Trophoblast cell (in vitro differentiated cells and primary cell): Measurements from ENCODE around the gene CCNB1. TPM values are rescaled to one million over a fixed set of nuclear protein-coding genes. Genes with fewer than 3 reads are reported as not detected.
A peak's percentile ranks its signal among the peaks of the same experiment; 100 is the strongest.

Experiments used
- DNase-seq, 2 donors: peaks; one replicate each; pipeline ENCODE4 v3.0.0-alpha.2; 2016
- H2AFZ ChIP-seq: 2 replicates; pipeline ENCODE4 v1.6.1; 2013; ENCODE audit warnings: low read length, moderate library complexity, mild to moderate bottlenecking; ENCODE audit not compliant: insufficient read depth, poor library complexity
- H2AK5ac ChIP-seq: 2 replicates; pipeline ENCODE4 v1.6.1; 2013; ENCODE audit warnings: mild to moderate bottlenecking, low read length
- H2BK120ac ChIP-seq: 2 replicates; pipeline ENCODE4 v1.6.1; 2013; ENCODE audit warnings: low read length, mild to moderate bottlenecking, moderate library complexity; ENCODE audit not compliant: insufficient read depth, poor library complexity
- H2BK12ac ChIP-seq: 2 replicates; pipeline ENCODE4 v1.6.1; 2013; ENCODE audit warnings: mild to moderate bottlenecking, low read length, moderate library complexity
- H2BK5ac ChIP-seq: 2 replicates; pipeline ENCODE4 v1.6.1; 2013; ENCODE audit warnings: low read length, low read depth, moderate library complexity, mild to moderate bottlenecking; ENCODE audit not compliant: poor library complexity
- H3K14ac ChIP-seq: 2 replicates; pipeline ENCODE4 v1.6.1; 2013; ENCODE audit warnings: mild to moderate bottlenecking, low read length
- H3K18ac ChIP-seq: 2 replicates; pipeline ENCODE4 v1.6.1; 2013; ENCODE audit warnings: mild to moderate bottlenecking, low read length
- H3K23ac ChIP-seq: 2 replicates; pipeline ENCODE4 v1.6.1; 2013; ENCODE audit warnings: low read length
- H3K27ac ChIP-seq: 2 replicates; pipeline ENCODE4 v1.5.1; 2013; ENCODE audit warnings: low read depth, mild to moderate bottlenecking, inconsistent platforms, low read length, moderate library complexity
- H3K27me3 ChIP-seq: 2 replicates; pipeline ENCODE4 v1.6.1; 2013; ENCODE audit warnings: inconsistent platforms, mild to moderate bottlenecking, low read length, moderate library complexity; ENCODE audit not compliant: insufficient read depth
- H3K36me3 ChIP-seq, 2 experiments: 1 replicate in 1 of 2; 2 replicates in 1 of 2; pipeline ENCODE4 v1.6.1; 2013; ENCODE audit warnings: low read length in 2 of 2, mild to moderate bottlenecking in 2 of 2, moderate library complexity in 1 of 2; ENCODE audit not compliant: insufficient read depth in 2 of 2, control insufficient read depth in 1 of 2
- H3K4ac ChIP-seq: 2 replicates; pipeline ENCODE4 v1.6.1; 2013; ENCODE audit warnings: low read depth, mild to moderate bottlenecking, low read length, moderate library complexity
- H3K4me1 ChIP-seq, 2 experiments: 1 replicate in 1 of 2; 2 replicates in 1 of 2; pipeline ENCODE4 v1.6.1; 2013; ENCODE audit warnings: low read length in 2 of 2, mild to moderate bottlenecking in 2 of 2, moderate library complexity in 1 of 2; ENCODE audit not compliant: insufficient read depth in 2 of 2, control insufficient read depth in 1 of 2
- H3K4me2 ChIP-seq: 2 replicates; pipeline ENCODE4 v1.6.1; 2013; ENCODE audit warnings: inconsistent platforms, mild to moderate bottlenecking, low read length, moderate library complexity
- H3K4me3 ChIP-seq: 2 replicates; pipeline ENCODE4 v1.5.1; 2013; ENCODE audit warnings: mild to moderate bottlenecking, low read depth, low read length, inconsistent platforms
- H3K79me1 ChIP-seq: one replicate; pipeline ENCODE4 v1.6.1; 2013; ENCODE audit warnings: low read length
- H3K79me2 ChIP-seq: 2 replicates; pipeline ENCODE4 v1.6.1; 2013; ENCODE audit warnings: low read length, mild to moderate bottlenecking; ENCODE audit not compliant: control insufficient read depth, insufficient read depth, poor library complexity
- H3K9ac ChIP-seq: 2 replicates; pipeline ENCODE4 v1.6.1; 2013; ENCODE audit warnings: mild to moderate bottlenecking, low read length
- H3K9me3 ChIP-seq: 2 replicates; pipeline ENCODE4 v1.6.1; 2013; ENCODE audit warnings: low read depth, mild to moderate bottlenecking, control low read depth, inconsistent platforms, low read length; ENCODE audit not compliant: insufficient read depth
- H4K12ac ChIP-seq: 2 replicates; pipeline ENCODE4 v1.6.1; 2013; ENCODE audit warnings: low read depth, mild to moderate bottlenecking, low read length, moderate library complexity
- H4K8ac ChIP-seq: 2 replicates; pipeline ENCODE4 v1.6.1; 2013; ENCODE audit warnings: low read depth, mild to moderate bottlenecking, low read length, moderate library complexity
- H4K91ac ChIP-seq: one replicate; pipeline ENCODE4 v1.6.1; 2013; ENCODE audit warnings: low read depth, mild to moderate bottlenecking, low read length, moderate library complexity
- WGBS: extraction: QIAGEN DNeasy Blood & Tissue Kit; methylation state at CpG from one replicate; pipeline ENCODE4 v1.1.7; 2013; ENCODE audit warnings: missing lambda C conversion rate; ENCODE audit not compliant: insufficient read length, insufficient coverage; ENCODE audit errors: extremely low coverage; 5-methylcytosine and 5-hydroxymethylcytosine counted together
- polyA plus RNA-seq: library from polyadenylated mRNA; stranded (reverse); fragments of 200-250 nt; gene quantifications from 2 replicates; pipeline ENCODE4 v1.2.3, GENCODE V29; 2013

The CCNB1 gene
- polyA plus RNA-seq, result 197 and 203 TPM in 2 replicates

DNA sequence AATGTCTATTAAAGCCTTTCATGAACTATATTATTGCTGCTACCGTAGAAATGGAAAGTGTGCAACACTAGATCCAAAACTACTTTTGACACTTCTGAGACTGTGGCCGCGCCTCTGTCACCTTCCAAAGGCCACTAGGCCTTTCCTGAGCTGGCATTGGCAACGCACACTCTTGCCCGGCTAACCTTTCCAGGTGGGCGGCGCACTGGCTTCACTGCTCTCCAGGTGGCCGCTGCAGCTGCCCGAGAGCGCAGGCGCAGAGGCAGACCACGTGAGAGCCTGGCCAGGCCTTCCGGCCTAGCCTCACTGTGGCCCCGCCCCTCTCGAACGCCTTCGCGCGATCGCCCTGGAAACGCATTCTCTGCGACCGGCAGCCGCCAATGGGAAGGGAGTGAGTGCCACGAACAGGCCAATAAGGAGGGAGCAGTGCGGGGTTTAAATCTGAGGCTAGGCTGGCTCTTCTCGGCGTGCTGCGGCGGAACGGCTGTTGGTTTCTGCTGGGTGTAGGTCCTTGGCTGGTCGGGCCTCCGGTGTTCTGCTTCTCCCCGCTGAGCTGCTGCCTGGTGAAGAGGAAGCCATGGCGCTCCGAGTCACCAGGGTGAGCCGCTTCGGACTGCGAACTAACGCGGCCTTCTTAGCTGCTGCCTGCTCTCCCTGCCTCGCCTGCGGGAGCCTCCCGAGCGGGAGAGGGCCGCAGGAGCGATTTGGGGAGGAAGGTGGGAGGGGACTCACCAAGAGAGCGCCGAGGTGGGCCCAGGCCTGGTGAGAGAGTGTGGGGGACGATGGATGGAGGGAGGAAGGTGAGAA is at the start of gene CCNB1:
TSS of gene CCNB1 (plus strand) at position 465 of the 807 bp plus-strand sequence. CDS start at position 578, 113 bp downstream.
- Histone ChIP-seq H2AFZ (peak within 1 kb of the TSS; percentile 88), H2AK5ac (peak within 1 kb of the TSS; percentile 77), H3K4me1 (peaks cover 5% of the 10 kb centered on the region in 2 experiments), H4K8ac (peak within 1 kb of the TSS; percentile 97), H2BK120ac (peak within 1 kb of the TSS; percentile 67), H3K79me2 (peaks cover 10% of the 10 kb centered on the region), H3K18ac (peak within 1 kb of the TSS; percentile 19), H3K9ac (peak within 1 kb of the TSS; percentile 11), H3K4ac (peak within 1 kb of the TSS; percentile 50), H3K27me3 (no peaks in the 10 kb centered on the region), H4K91ac (peak within 1 kb of the TSS; percentile 67), H2BK5ac (peak within 1 kb of the TSS; percentile 10), H2BK12ac (no peak within 1 kb of the TSS), H4K12ac (peak within 1 kb of the TSS; percentile 90), H3K36me3 (peaks cover 9 to 14% of the 10 kb centered on the region in 2 experiments), H3K14ac (peak within 1 kb of the TSS; percentile 77), H3K9me3 (no peaks in the 10 kb centered on the region), H3K4me3 (peak within 1 kb of the TSS; percentile 88), H3K79me1 (peaks cover 7% of the 10 kb centered on the region), H3K27ac (peak within 1 kb of the TSS; percentile 29), H3K23ac (no peak within 1 kb of the TSS), H3K4me2 (peak within 1 kb of the TSS; percentile 87)
- no CpG with 5 or more reads among the region's 50 CpGs for WGBS
- peak; percentile 99 to 100 for DNase-seq

DNA sequence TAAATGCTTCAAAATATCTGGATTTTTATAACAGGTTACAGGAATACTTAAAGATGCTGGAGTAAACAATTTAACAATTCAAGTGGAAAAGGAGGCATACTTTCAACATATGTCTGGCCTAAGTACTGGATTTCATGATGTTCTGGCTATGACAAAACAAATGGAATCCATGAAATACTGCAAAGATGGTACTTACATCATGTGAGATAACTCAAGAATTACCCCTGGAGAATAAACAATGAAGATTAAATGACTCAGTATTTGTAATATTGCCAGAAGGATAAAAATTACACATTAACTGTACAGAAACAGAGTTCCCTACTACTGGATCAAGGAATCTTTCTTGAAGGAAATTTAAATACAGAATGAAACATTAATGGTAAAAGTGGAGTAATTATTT is 37.5 kb upstream of the CCNB1 start:
- Histone ChIP-seq H3K9me3 (no peaks in the 10 kb centered on the region), H3K4ac (no peak overlapping the region), H2BK12ac (no peak overlapping the region), H2AFZ (no peak overlapping the region), H4K12ac (no peak overlapping the region), H4K8ac (no peak overlapping the region), H3K27me3 (no peaks in the 10 kb centered on the region), H3K79me1 (no peaks in the 10 kb centered on the region), H2BK5ac (no peak overlapping the region), H3K9ac (no peak overlapping the region), H3K14ac (no peak overlapping the region), H3K23ac (no peak overlapping the region), H2BK120ac (no peak overlapping the region), H3K18ac (no peak overlapping the region), H4K91ac (no peak overlapping the region), H3K36me3 (peaks cover 16 to 20% of the 10 kb centered on the region in 2 experiments), H3K4me3 (no peak overlapping the region), H2AK5ac (no peak overlapping the region), H3K4me2 (no peak overlapping the region), H3K27ac (no peak overlapping the region), H3K79me2 (no peaks in the 10 kb centered on the region), H3K4me1 (no peaks in the 10 kb centered on the region)
- peak; percentile 10 to 86 for DNase-seq

DNA sequence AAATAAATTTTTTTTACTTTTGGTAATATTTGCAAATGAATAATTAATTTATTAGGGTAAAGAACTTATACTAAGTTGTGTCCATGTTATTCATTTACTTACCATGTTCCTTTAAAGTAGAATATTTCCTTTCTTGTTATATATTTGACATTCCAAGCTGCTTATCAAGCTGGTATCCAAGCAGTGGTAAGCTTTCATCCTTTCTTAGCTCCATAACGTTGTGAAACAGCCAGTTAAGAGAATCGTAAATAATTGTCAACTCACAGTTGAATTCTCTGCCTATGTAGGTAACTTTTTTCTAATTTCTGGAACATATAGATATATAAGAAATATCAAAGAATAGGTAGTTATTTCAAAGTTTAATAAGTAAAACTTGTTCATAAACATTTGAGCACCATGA is 36.7 kb upstream of the CCNB1 start:
- no peak overlapping the region for H3K9ac ChIP-seq
- no peak overlapping the region for H3K27ac ChIP-seq
- H2BK120ac ChIP-seq, result no peak overlapping the region
- H3K9me3 ChIP-seq, result no peaks in the 10 kb centered on the region
- H2AFZ ChIP-seq, result no peak overlapping the region
- H3K14ac ChIP-seq, result no peak overlapping the region
- no peak overlapping the region for H3K23ac ChIP-seq
- H3K36me3 ChIP-seq, result peaks cover 10 to 13% of the 10 kb centered on the region in 2 experiments
- H2BK5ac ChIP-seq, result no peak overlapping the region
- H2AK5ac ChIP-seq, result no peak overlapping the region
- H4K12ac ChIP-seq, result no peak overlapping the region
- no peaks in the 10 kb centered on the region for H3K79me1 ChIP-seq
- H2BK12ac ChIP-seq, result no peak overlapping the region
- no peak overlapping the region for H3K18ac ChIP-seq
- no peaks in the 10 kb centered on the region for H3K27me3 ChIP-seq
- H4K8ac ChIP-seq, result no peak overlapping the region
- H3K4me2 ChIP-seq, result no peak overlapping the region
- H3K4me3 ChIP-seq, result no peak overlapping the region
- H3K4me1 ChIP-seq, result no peaks in the 10 kb centered on the region
- DNase-seq, result peak in 1 of 2 donors; percentile 64
- no peak overlapping the region for H3K4ac ChIP-seq
- WGBS, result no CpG with 5 or more reads among the region's 2 CpGs
- H4K91ac ChIP-seq, result no peak overlapping the region
- no peaks in the 10 kb centered on the region for H3K79me2 ChIP-seq

DNA sequence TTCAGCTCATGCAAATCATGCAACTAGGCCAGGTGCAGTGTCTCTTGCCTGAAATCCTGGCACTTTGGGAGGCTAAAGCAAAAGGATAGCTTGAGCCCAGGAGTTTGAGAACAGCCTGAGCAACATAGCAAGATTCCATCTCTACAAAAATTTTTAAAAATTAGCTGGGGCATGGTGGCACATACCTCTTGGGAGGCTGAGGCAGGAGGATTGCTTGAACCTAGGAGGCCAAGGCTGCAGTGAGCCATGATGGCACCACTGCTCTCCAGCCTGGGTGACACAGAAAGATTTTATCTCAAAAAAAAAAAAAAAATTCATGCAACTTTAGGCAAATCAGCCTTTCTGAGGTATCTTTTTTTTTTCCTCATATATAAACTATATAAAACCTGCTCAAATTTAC is 35.6 kb upstream of the CCNB1 start:
- H3K18ac ChIP-seq, result no peak overlapping the region
- H4K91ac ChIP-seq, result no peak overlapping the region
- H4K8ac ChIP-seq, result no peak overlapping the region
- no peak overlapping the region for H3K23ac ChIP-seq
- H3K36me3 ChIP-seq, result peaks cover 8 to 9% of the 10 kb centered on the region in 2 experiments
- peak; percentile 50 to 82 for DNase-seq
- no peak overlapping the region for H2AFZ ChIP-seq
- H3K79me2 ChIP-seq, result no peaks in the 10 kb centered on the region
- H3K9ac ChIP-seq, result no peak overlapping the region
- H3K27me3 ChIP-seq, result no peaks in the 10 kb centered on the region
- H3K9me3 ChIP-seq, result no peaks in the 10 kb centered on the region
- H3K14ac ChIP-seq, result no peak overlapping the region
- no peaks in the 10 kb centered on the region for H3K79me1 ChIP-seq
- H3K4me3 ChIP-seq, result no peak overlapping the region
- H3K4me1 ChIP-seq, result no peaks in the 10 kb centered on the region
- H2BK120ac ChIP-seq, result no peak overlapping the region
- H3K4me2 ChIP-seq, result no peak overlapping the region
- no peak overlapping the region for H2AK5ac ChIP-seq
- no peak overlapping the region for H3K27ac ChIP-seq
- no peak overlapping the region for H2BK5ac ChIP-seq
- H4K12ac ChIP-seq, result no peak overlapping the region
- H2BK12ac ChIP-seq, result no peak overlapping the region
- H3K4ac ChIP-seq, result no peak overlapping the region
